ENCODE results near the gene RGS9.
"Not testable (repeated sequence)": the region's sequence is repeated elsewhere in the genome, so short reads cannot be mapped to it uniquely, and the experiment has no call there.

The RGS9 gene

GRCh38 chr17:65156835-65157565 is 19.8 kb downstream of the RGS9 start:
- DNase-seq (ENCODE audit: low read depth) = no peak

DNA sequence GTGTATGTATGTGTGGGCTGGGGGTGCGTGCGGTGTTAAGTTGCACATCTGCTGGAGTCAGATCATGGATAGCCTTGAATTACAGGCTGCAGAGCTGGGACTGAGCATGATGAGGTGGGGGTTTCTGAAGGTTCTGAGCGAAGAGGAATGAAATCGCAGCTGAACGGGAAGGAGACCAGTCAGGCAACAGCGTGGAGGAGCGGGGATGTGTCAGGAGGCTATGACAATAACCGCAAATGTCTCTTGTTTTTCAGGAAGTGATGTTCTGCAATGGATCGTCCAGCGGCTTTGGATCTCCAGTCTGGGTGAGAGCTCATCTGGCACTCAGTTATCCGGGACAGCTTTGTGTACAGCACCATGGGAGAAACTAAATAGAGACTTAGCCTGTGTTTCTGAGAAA is 20.9 kb downstream of the RGS9 start:
- no peak for DNase-seq (ENCODE audit: low read depth)

DNA sequence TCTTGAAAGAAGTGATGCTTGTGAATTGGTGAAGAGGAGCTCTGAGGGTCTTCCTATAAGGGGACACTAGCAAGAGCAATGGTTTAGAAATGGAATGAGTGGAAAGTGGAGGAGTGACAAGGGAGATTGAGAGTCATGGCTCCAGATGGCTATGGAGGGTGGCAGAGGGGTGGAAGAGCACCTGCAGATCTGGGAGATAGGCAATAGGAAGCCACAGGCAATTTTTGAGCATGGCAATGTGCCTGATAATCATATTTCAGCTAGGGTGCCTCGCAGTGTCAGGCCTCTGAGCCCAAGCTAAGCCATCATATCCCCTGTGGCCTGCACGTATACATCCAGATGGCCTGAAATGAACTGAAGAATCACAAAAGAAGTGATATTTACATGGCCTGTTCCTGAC is 21.5 kb downstream of the RGS9 start:
- no peak for DNase-seq (ENCODE audit: low read depth)

- DNase-seq (ENCODE audit: low read depth) = no peak
Observed at GRCh38 chr17:65160516-65160915, 23.3 kb downstream of the RGS9 start.

DNA sequence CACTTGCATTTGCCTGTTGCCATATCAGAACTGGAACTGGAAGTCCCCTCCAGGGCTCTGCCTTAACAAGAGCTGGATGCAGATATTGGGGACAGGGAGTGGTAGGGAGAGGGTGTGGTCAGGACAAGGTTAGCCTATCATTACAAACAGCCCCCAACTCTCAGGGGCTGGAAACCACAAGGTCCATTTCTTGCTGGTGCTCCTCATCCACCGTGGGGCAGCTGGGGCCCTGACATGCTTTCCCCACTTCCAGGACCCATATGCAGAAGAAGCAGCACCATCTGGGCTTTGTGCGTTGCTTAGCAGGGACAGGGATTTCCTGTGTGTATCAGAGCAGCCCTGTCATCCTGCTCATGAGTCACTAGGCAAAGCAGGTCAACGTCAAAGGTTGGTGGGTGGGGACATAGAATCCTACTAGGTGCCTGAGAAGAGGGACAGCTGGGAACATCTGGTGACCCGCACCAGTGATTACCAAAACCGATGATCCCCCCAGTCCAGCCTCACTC is 26.9 kb downstream of the RGS9 start:
- DNase-seq (ENCODE audit: low read depth) = peak; percentile 72

- DNase-seq (ENCODE audit: low read depth) = no peak
Observed at GRCh38 chr17:65166787-65167186, 29.6 kb downstream of the RGS9 start.

GRCh38 chr17:65167566-65167965 is 30.4 kb downstream of the RGS9 start:
- no peak for DNase-seq (ENCODE audit: low read depth)

DNA sequence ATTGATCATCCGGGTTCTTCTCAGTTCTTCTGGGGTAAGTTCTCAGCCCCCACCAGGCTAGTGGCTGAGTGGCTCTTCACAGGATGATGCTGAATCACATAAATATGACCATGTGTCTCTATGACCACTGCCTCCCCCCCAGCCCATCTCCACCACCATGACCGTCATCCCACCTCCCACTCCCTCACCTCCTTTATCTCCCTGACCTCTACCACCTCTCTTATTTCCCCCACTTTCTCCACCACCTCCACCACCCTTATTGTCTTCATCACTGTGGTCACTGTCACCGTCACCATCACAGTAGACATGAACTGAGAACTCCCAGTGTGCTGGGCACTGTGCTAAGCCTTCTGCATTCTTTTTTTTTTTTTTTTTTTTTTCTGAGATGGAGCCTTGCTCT is 32.5 kb downstream of the RGS9 start:
- DNase-seq (ENCODE audit: low read depth) = no peak

- DNase-seq (ENCODE audit: low read depth) = no peak
Observed at GRCh38 chr17:65170839-65171238, 33.7 kb downstream of the RGS9 start.

- no peak for DNase-seq (ENCODE audit: low read depth)
Observed at GRCh38 chr17:65171752-65172151, 34.6 kb downstream of the RGS9 start.

DNA sequence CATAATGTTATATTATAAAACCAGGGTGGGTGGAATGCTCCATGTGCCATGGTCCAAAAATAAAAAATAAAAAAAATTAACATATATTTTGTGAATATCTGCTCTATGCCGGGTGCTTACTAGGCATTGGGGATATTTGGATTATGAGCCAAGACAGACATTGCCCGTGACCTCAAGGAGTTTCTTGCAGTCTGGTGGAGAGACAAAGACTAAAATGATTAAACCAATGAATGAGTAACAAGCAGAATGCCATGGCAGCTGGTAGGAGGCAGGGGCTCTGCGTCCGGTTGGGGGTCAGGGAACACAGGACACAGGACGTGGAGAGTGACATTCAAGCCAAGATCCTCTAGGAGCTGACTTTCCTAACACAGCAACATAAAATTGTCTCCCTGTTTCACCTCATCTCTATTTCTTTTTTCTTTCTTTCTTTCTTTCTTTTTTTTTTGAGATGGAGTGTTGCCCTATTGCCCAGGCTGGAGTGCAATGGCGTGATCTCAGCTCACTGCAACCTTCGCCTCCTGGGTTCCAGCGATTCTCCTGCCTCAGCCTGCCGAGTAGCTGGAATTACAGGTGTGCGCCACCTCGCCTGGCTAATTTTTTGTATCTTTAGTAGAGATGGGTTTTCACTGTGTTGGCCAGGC is 35.4 kb downstream of the RGS9 start:
- DNase-seq (ENCODE audit: low read depth) = no peak

- DNase-seq (ENCODE audit: low read depth) = peak; percentile 73
Observed at GRCh38 chr17:65173284-65173793, 36.2 kb downstream of the RGS9 start.

- no peak for DNase-seq (ENCODE audit: low read depth)
Observed at GRCh38 chr17:65173976-65174683, 37.0 kb downstream of the RGS9 start.

DNA sequence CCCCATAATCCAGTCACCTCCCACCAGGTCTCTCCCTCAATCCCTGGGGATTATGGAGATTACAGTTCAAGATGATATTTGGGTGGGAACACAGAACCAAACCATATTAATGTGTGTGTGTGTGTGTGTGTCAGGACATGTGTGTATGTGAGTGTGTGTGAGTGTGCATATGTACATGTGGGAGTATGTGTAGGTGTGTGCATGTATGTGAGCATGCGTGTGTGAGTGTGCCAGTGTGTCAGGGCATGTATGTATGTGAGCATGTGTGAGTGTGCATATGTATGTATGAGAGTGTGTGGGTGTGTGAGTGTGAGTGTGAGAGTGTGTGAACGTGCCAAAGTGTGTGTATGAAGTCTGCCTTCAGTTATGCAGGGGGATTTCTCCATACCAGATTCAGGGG is 37.8 kb downstream of the RGS9 start:
- DNase-seq (ENCODE audit: low read depth) = no peak

GRCh38 chr17:65175952-65176351 is 38.8 kb downstream of the RGS9 start:
- no peak for DNase-seq (ENCODE audit: low read depth)

GRCh38 chr17:65176646-65177409 is 39.7 kb downstream of the RGS9 start:
- no peak for DNase-seq (ENCODE audit: low read depth)

- DNase-seq (ENCODE audit: low read depth) = peak; percentile 79
Observed at GRCh38 chr17:65177901-65178300, 40.7 kb downstream of the RGS9 start.

DNA sequence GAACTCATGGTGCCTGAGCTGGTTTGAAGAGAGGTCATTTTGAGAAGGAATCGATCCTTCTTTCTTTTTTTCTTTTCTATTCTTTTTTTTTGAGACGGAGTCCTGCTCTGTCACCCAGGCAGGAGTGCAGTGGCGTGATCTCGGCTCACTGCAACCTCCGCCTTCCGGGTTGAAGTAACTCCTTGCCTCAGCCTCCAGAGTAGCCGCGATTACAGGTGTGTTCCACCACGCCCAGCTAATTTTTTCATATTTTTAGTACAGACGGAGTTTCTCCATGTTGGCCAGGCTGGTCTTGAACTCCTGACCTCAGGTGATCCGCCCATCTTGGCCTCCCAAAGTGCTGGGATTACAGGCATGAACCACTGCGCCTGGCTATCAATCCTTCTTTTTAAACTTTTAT is 43.1 kb downstream of the RGS9 start:
- DNase-seq (ENCODE audit: low read depth) = not testable (repeated sequence)

DNA sequence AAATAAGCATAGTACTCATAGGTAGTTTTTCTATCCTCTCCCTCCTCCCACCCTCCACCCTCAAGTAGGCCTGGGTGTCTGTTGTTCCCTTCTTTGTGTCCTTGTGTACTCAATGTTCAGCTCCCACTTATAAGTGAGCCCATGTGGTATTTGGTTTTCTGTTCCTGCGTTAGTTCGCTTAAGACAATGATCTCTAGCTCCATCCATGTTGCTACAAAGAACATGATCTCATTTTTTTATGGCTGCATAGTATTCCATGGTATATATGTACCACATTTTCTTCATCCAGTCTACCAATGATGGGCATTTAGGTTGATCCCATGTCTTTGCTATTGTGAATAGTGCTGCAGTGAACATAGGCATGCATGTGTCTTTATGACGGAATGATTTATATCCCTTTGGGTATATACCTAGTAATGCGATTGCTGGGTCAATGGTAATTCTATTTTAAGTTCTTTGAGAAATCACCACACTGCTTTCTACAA is 43.6 kb downstream of the RGS9 start:
- DNase-seq (ENCODE audit: low read depth) = not testable (repeated sequence)

GRCh38 chr17:65181237-65182061 is 44.3 kb downstream of the RGS9 start:
- peak; percentile 67 for DNase-seq (ENCODE audit: low read depth)

DNA sequence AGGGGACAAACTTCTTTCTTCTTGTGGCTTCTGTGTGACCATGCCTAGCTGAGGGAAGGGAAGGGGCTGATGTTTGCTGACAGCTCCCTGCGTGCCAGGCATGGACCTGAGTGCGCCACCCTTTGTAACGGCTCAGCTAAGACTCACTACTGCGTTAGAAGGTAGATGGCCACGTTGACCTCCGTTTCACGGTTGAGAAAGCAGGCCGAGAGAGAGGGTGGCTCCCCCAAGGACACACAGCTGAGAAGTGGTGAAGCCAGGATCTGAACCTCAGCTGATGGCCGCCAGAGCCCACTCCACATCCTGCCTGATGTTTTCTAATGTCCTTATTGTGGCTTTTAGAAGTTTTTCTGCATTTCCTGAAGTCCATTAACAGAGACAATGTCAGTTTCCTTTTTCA is 45.1 kb downstream of the RGS9 start:
- no peak for DNase-seq (ENCODE audit: low read depth)
